ENCODE data around the gene CLASP1. TPM values are rescaled to one million over a fixed set of nuclear protein-coding genes. Genes with fewer than 3 reads are reported as not detected.

Gene CLASP1
- polyA plus RNA-seq, 1 donor (not counting 4 experiments of a cell fraction or from before 2014, with no cell fraction given): 16.7 TPM

DNA sequence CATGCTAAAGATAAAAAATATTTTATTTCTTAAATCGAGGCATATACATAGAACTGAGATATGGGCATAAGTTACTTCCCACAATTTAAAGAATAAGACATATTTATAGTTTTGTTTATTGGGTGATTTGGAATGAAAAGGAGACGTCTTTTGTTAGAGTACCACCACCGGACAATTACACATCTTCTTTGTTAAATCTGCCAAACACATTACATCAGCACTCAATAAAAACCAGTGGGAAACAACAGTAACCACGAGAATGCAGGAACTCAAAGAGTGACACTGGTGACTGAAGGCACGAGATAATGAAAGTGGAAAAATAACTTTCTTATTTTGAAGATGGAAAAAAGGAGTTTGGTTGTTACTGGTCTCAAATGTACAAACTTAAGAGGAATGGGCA, 271.6 kb downstream of the CLASP1 start:
- Histone ChIP-seq H3K4me1 (ENCODE audit: control insufficient read depth, extremely low read depth, insufficient read depth, low read length) (no peaks in the 10 kb centered on the region), H4K20me1 (ENCODE audit: control insufficient read depth, extremely low read depth, insufficient read depth, low read length) (no peaks in the 10 kb centered on the region), H3K27me3 (ENCODE audit: control insufficient read depth, extremely low read depth, insufficient read depth, low read length) (no peaks in the 10 kb centered on the region), H3K9me3 (ENCODE audit: control insufficient read depth, low read depth, low read length) (no peaks in the 10 kb centered on the region), H3K9me1 (ENCODE audit: control insufficient read depth, extremely low read depth, insufficient read depth, low read length) (no peaks in the 10 kb centered on the region), H3K79me2 (ENCODE audit: control insufficient read depth, insufficient read depth, low read length) (no peaks in the 10 kb centered on the region), H3K4me2 (ENCODE audit: control insufficient read depth, extremely low read depth, insufficient read depth, low read depth, low read length) (no peak overlapping the region), H3K9ac (ENCODE audit: control insufficient read depth, extremely low read depth, insufficient read depth, low read length) (no peak overlapping the region), H3K36me3 (ENCODE audit: control insufficient read depth in 2 of 2, extremely low read depth in 1 of 2, insufficient read depth in 2 of 2, low read length in 2 of 2) (peaks cover 21 to 28% of the 10 kb centered on the region in 2 experiments), H3K4me3 (ENCODE audit: control insufficient read depth in 2 of 3, extremely low read depth in 1 of 3, insufficient read depth in 2 of 3, low read depth in 1 of 3, low read length in 3 of 3) (no peak overlapping the region), H2AFZ (ENCODE audit: control insufficient read depth, low read length) (no peak overlapping the region), H3K27ac (ENCODE audit: control insufficient read depth, insufficient read depth, low read length) (no peak overlapping the region)
- TF ChIP-seq, protein P1, sequence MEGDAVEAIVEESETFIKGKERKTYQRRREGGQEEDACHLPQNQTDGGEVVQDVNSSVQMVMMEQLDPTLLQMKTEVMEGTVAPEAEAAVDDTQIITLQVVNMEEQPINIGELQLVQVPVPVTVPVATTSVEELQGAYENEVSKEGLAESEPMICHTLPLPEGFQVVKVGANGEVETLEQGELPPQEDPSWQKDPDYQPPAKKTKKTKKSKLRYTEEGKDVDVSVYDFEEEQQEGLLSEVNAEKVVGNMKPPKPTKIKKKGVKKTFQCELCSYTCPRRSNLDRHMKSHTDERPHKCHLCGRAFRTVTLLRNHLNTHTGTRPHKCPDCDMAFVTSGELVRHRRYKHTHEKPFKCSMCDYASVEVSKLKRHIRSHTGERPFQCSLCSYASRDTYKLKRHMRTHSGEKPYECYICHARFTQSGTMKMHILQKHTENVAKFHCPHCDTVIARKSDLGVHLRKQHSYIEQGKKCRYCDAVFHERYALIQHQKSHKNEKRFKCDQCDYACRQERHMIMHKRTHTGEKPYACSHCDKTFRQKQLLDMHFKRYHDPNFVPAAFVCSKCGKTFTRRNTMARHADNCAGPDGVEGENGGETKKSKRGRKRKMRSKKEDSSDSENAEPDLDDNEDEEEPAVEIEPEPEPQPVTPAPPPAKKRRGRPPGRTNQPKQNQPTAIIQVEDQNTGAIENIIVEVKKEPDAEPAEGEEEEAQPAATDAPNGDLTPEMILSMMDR (optimal IDR thresholded peaks at IDR 0.05 in 1 of 3, IDR thresholded peaks at IDR 0.05 in 1 of 3, conservative IDR thresholded peaks at IDR 0.05 in 1 of 3; ENCODE audit: extremely low read depth in 1 of 3, insufficient read depth in 2 of 3, low read length in 3 of 3): no peak
- TF ChIP-seq EZH2 (IDR thresholded peaks at IDR 0.05; ENCODE audit: low read length): no peak
- dilution Hi-C loops (cut with MboI; ENCODE audit: extremely low pct_ligation_motif_present, low sequenced_read_pairs): no loop called here
- FAIRE-seq: no peak
- DNase-seq (ENCODE audit: low read depth, low spot score): no peak

DNA sequence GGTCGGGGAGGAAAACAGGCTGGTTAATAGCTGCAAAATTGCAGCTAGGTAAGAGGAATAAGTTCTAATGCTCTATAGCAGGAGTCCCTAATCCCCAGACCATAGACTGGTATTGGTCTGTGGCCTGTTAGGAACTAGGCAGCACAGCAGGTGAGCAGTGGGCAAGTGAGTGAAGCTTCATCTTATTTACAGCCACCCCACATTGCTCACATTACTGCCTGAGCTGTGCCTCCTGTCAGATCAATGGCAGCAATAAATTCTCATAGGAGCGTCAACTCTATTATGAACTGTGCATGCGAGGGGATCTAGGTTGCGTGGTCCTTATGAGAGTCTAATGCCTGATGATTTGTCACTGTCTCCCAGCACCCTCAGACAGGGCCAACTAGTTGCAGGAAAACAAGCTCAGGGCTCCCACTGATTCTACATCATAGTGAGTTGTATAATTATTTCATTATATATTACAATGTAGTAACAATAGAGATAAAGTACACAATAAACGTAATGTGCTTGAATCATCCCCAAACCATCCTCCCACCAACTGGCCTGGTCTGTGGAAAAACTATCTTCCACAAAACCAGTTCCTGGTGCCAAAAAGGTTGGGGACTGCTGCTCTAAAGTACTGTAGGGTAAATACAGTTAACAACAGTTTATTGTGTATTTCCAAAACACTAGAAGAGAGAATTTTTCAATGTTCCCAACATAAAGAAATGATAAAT, 272.6 kb downstream of the CLASP1 start:
- Histone ChIP-seq H4K20me1 (ENCODE audit: control insufficient read depth, extremely low read depth, insufficient read depth, low read length) (no peaks in the 10 kb centered on the region), H2AFZ (ENCODE audit: control insufficient read depth, low read length) (no peak overlapping the region), H3K4me2 (ENCODE audit: control insufficient read depth, extremely low read depth, insufficient read depth, low read depth, low read length) (no peak overlapping the region), H3K4me3 (ENCODE audit: control insufficient read depth in 2 of 3, extremely low read depth in 1 of 3, insufficient read depth in 2 of 3, low read depth in 1 of 3, low read length in 3 of 3) (no peak overlapping the region), H3K36me3 (ENCODE audit: control insufficient read depth in 2 of 2, extremely low read depth in 1 of 2, insufficient read depth in 2 of 2, low read length in 2 of 2) (peaks cover 16 to 27% of the 10 kb centered on the region in 2 experiments), H3K9me3 (ENCODE audit: control insufficient read depth, low read depth, low read length) (no peaks in the 10 kb centered on the region), H3K27me3 (ENCODE audit: control insufficient read depth, extremely low read depth, insufficient read depth, low read length) (no peaks in the 10 kb centered on the region), H3K9ac (ENCODE audit: control insufficient read depth, extremely low read depth, insufficient read depth, low read length) (no peak overlapping the region), H3K9me1 (ENCODE audit: control insufficient read depth, extremely low read depth, insufficient read depth, low read length) (no peaks in the 10 kb centered on the region), H3K79me2 (ENCODE audit: control insufficient read depth, insufficient read depth, low read length) (no peaks in the 10 kb centered on the region), H3K4me1 (ENCODE audit: control insufficient read depth, extremely low read depth, insufficient read depth, low read length) (no peaks in the 10 kb centered on the region), H3K27ac (ENCODE audit: control insufficient read depth, insufficient read depth, low read length) (no peak overlapping the region)
- dilution Hi-C loops (cut with MboI; ENCODE audit: extremely low pct_ligation_motif_present, low sequenced_read_pairs): no loop called here
- FAIRE-seq (no peak), DNase-seq (ENCODE audit: low read depth, low spot score) (no peak)
- TF ChIP-seq, protein P1 (optimal IDR thresholded peaks at IDR 0.05 in 1 of 3, IDR thresholded peaks at IDR 0.05 in 1 of 3, conservative IDR thresholded peaks at IDR 0.05 in 1 of 3; ENCODE audit: extremely low read depth in 1 of 3, insufficient read depth in 2 of 3, low read length in 3 of 3): no peak
- TF ChIP-seq EZH2 (IDR thresholded peaks at IDR 0.05; ENCODE audit: low read length): no peak

Measured in keratinocyte (primary cell).